Measurements from ENCODE around the gene KRTAP27-1.

Gene KRTAP27-1, protein sequence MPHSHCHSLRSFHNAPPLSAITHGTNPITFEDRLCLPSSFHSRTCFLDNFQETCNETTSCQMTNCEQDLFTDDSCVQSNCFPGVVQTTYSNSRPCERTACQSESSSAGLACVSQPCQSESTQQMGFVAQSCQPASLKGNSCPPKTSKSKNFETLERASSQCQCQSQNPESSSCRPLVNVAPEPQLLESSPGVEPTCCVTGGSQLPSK

DNA sequence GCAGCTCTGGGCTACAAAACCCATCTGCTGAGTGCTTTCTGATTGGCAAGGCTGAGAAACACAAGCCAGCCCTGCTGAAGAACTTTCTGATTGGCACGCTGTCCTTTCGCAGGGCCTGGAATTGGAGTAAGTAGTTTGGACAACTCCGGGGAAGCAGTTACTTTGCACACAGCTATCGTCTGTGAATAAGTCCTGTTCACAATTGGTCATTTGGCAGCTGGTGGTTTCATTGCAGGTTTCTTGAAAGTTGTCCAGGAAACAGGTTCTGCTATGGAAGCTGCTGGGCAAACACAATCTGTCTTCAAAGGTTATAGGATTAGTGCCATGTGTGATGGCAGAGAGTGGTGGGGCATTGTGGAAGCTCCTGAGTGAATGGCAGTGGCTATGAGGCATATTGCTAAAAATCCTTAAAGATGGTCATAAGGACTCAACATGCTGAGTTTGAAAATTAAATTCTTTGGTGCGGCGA is at the start of gene KRTAP27-1:
TSS of gene KRTAP27-1 (minus strand) at position 419 of the 469 bp plus-strand sequence. CDS start at position 393, 26 bp downstream.
- no peak for DNase-seq (ENCODE audit: low read depth)

DNA sequence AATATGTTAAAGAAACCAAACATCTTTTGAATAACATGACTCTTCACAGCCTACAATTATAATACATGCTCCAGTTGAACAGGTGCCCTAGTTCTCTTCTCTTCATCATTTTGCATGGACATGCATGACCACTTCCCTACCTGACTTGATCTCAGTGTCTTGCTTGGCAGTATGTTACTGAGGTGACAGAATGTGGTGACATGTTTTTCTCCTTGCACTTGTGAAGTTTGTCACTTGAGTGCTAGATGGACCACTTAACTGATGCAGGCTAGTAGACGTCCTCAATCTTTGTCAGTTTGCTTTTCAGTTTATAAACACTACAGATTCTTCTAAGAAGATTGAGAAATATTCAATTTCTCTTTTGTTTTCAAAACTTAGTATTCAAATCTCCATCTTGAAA is 44.7 kb upstream of the KRTAP27-1 start:
- no peak for DNase-seq (ENCODE audit: low read depth)

DNA sequence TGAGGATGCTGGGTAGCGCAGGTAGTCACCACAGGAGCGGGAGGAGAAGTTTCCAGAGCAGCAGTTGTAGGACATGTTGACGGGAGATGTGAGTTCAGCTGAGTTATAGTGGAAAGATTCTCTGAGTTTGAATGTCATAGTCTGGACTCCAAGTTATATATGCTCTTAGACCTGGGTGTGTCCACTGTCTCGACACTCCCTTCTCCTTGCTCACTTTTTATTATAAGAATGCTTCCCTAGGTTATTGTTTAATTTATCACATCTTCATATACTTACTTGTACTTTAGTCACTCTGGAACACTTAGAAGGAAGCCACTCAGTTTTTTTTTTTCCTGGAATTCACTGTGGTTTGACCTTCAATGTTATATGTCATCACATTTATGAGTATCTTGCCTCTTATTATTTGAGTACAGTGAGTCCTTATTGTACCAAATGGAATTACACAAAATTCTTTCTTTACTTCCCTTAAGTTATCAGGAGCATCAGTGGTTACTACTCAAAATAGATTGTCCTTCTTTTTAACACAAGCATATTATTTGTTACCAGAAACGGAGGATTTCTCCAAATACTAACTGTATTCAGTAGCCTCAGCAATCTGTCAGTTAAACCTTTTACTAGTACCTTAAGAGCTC is 34.8 kb upstream of the KRTAP27-1 start, which contains the start of gene KRTAP13-2:
TSS of gene KRTAP13-2 (minus strand) at position 133 of the 632 bp plus-strand sequence. CDS start at position 75, 58 bp downstream.
- no peak for DNase-seq (ENCODE audit: low read depth)

DNA sequence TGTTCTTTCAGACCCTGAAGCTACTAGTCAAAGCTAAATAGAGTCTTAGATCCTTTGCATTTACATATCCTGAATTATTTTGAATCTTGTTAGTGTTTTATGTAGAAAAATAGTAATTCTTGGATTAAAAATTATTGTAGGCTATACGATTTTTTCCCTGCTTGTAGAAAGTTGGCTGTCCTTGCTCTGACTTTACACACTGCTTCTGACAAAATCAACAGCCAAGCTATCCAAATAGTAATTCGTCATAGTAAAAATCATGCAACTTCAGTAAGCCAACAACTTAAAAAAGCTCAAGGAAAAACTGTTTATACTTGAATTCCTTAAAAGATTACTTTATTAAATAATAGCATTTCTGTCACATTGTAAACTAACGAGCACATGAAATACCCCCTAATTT is 18.4 kb upstream of the KRTAP27-1 start:
- DNase-seq (ENCODE audit: low read depth), result no peak

DNA sequence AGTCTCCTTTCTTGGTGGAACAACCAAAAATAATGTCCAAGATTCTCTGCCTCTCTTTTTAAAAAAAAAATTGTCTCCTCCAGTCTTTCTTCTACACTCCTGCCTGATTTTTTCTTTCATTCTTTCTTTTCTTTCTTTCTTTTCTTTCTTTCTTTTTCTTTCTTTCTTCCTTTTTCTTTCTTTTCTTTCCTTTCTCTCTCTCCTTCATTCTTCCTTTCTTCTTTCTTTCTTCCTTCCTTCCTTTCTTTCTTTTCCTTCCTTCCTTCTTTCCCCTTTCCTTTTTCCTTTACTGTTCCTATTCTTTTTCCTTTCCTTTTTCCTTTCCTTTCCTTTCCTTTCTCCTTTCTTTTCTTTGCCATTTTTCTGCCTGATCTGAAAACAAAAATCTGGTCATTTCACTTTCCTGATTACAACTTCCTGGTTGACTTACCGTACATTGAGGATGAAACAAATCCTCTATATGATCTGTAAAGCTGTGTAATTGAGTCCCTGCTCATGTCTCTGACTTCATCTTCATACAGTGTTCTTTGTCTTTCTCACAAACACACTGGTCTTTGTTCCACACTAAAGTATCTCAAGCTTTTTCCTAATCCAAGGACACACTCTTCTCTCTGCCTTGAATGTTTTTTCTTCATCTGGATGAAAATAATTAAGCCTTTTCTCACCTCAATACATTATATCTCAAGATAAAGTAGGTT is 17.0 kb upstream of the KRTAP27-1 start:
- no peak for DNase-seq (ENCODE audit: low read depth)

DNA sequence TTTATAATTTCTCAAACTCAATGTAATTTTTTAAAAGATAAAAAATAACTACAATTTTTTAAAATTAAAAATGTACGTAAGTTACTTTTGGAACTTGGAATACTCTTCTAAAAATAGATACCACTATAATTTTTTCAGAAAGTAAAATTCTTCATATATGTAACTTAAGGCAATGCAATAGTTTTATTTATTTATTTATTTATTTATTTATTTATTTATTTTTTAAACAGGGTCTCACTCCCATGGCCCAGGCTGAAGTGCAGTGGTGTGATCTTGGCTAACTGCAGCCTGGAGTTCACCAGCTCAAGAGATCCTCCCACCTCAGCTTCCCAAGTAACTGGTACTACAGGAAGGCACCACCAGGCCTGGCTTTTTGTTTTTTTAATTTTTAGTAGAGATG is 14.0 kb upstream of the KRTAP27-1 start:
- no peak for DNase-seq (ENCODE audit: low read depth)

DNA sequence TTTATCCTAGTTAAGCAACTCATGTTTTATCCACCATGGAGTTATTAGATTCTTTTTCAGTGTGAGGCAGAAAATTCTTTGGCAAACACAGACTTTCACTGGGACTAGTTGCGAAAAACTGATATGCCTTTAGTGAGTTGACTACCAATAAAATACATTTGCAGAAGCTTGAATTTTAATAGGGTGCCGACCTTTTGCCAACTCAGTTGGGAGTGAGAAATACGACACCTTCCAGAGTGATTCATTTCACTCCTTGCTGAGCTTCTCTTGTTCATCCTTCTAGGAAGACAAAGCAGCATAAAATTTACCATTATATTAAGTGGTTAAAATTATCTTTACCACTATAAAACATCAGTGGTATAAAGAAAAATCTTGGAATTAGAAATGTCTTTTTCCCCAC is 12.1 kb upstream of the KRTAP27-1 start:
- DNase-seq (ENCODE audit: low read depth), result no peak

DNA sequence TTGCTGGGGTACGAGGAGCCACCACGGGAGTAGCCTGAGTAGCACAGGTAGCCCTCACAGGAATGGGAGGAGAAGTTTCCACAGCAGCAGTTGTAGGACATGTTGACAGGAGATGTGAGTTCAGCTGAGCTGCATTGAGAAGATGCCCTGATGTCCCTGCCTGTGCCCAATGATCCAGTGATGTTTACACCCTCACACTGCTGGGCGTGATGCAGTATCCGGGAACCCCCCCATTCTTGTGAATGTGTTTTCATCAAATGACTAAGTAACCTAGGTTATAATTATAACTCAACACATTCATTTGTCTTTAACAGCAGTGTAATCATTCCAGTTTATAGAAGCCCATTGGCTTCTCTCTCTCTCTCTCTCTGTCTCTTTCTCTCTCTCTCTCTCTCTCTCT is 11.0 kb upstream of the KRTAP27-1 start, which contains the start of gene KRTAP23-1:
TSS of gene KRTAP23-1 (minus strand) at position 101 of the 400 bp plus-strand sequence. CDS start at position 101, 0 bp downstream.
- no peak for DNase-seq (ENCODE audit: low read depth)

DNA sequence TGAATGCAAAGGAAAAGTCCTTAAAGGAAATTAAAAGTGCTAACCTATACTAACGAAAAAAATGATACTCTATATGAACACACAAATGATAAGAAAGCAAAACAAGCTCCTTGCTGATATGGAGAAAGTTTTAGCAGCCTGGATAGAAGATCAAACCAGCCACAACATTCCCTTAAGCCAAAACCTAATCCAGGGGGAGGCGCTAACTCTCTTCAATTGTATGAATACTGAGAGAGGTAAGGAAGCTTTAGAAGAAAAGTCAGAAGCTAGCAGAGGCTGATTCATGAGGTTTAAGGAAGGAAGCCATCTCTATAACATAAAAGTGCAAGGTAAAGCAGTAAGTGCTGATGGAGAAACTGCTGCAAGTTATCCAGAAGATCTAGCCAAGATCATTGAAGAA is 7.5 kb upstream of the KRTAP27-1 start:
- DNase-seq (ENCODE audit: low read depth), result no peak

DNA sequence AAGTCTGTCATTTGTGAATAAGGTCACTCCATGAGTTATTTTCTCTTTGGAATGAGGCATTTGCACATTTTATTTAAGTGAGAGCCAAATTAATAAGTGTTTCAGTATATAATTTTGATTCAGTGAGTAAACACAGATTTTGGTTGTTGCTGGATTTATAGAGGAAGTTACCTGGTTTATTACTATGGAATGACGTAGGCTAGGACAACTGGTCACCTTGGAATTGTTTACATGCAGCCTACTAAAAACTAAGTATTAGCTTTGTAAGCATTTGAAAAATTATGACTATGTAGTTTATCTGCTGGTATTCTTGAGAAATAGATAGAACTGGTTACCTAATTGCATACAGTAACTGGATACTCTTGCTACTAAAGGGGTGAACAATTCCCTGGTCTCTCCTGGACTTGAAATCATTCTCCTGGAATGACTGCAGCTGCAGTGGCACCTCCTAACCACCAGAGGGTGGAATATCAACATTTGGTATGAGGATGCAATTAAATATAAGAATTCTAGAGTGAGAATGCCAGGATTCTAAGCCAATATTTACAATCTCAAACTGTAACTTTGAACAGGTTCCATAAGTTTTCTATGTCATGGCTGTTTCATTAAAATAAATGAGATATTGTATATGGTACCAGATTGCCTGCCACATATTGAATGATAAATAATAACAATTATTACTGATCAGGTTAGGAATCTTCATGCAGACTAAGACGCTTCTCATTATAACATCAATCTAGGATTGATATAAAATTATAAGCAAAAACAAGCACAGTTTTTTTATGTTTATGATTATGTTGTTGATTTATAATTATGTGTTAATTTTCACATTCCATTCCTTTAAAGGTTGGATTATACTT is 3.5 kb upstream of the KRTAP27-1 start:
- DNase-seq (ENCODE audit: low read depth), result no peak

DNA sequence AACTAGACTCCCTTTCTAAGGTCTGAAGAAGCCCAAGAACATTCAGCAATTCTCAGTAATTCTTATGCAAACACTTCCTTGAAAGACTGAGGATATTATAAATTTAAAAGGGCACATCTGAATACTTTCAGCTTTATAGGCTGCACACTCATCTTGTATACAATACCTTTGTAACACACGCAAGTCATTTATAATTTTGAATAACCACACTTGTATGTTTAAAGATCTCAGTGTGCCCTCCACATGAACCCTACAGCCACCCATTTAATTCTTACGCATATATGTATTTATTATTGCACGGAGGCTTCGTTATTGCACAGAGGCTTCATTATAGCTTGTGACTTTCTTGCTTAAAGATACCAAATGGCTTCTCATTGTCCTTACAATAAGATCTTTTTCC is 1.2 kb upstream of the KRTAP27-1 start:
- no peak for DNase-seq (ENCODE audit: low read depth)

DNA sequence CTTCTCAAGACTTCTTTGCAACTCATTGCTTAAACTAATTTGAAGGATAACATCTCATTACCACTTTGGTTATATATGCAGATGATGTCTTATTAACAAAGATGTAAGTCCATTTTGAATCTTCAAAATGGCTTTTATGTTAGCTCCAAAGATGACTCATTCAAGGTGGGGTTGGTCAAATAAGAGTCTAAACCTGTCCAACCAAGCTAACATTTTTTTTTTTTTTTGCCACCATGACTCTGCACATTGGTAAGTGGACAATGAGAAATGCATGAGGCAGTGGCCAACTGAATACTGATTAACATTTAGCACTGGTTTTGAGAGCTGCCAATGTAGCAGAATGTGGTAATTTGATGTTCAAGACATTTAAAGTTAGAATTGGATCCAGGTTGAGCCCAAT is 278 bp upstream of the KRTAP27-1 start:
- DNase-seq (ENCODE audit: low read depth), result no peak

DNA sequence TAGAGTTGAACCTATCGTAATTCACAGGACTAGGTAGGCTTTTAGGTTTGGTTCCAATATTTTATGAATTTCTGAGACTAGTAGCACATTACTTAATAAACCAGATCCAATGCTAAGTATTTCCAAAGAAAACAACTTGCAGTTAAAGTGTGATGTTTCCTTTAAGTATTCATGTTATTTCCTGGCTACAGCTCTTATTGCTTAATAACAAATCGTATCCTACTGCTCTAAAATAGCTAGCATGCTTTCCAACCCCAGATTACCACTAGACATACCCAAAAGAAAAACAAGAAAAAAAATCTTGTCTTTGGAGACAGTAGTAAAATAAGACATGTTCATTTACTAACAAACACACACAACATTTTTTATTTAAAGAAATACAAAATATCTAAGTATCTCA is 898 bp downstream of the KRTAP27-1 start:
- DNase-seq (ENCODE audit: low read depth), result no peak

DNA sequence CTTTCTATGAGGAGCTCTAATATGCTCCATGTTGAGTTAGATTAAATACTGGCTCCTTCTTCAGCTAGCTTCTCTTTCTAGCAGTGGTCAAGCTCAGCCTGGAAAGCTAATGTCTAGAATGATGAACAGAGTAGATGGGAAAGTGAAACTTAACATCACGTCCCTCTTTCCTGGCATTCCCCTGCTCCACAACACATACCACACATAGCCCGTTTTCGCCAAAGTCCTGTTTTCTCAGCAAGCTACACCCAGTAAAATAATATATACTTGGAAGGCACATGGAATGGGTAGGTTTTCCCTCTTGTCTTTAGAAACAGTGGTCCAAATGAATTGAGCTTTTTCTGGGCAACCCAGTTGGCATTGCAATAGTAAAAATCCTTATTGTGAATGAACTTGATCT is 3.8 kb downstream of the KRTAP27-1 start:
- DNase-seq (ENCODE audit: low read depth), result no peak

DNA sequence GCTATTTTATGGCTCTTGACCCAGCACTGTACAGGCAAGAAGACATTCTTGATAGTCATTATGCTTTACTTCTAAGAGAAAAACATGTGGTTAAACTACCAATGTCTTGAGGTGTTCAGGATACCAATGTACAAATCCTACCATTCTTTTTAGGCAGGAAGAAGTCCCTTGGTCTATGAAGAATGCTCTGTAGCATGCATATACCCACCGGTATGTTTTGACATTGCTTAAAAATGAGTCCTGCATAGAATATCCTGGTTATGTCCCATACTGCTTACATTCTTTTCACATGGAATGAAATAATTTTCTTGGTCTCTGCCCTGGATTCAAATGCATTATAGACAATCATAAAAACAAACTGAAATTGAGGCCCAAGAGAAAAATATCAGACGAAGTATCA is 4.8 kb downstream of the KRTAP27-1 start:
- DNase-seq (ENCODE audit: low read depth), result no peak

DNA sequence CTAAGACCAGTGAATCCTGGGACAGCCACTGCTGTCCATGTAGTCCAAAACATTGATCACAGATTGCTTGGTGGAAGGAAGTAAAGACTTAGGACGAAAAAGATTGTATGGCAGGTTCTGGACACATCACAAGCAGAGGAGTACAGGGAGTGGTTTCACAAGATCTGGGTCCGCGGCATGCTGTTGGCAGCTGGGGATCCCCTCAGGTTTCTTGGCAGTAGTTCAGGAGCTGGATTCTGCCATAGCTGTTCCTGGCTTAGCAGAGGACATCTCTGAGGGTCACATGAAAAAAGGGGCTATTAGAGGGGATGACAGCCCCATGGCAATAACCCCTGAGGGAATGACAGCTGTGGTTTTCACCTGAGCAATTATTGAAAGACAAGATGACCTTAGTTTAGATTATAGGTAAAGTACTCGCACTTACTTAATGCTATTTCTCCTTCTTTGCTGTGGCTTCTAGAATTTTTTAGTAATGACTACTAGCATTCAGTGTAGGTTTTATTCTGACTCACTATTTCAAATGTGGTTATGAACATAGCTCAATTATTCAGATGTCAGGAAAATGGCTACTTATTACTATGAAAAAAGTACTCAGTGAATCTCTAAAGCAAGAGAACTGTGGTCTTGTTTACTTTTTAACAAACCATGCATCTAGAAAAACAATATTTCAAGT is 8.2 kb downstream of the KRTAP27-1 start:
- no peak for DNase-seq (ENCODE audit: low read depth)

DNA sequence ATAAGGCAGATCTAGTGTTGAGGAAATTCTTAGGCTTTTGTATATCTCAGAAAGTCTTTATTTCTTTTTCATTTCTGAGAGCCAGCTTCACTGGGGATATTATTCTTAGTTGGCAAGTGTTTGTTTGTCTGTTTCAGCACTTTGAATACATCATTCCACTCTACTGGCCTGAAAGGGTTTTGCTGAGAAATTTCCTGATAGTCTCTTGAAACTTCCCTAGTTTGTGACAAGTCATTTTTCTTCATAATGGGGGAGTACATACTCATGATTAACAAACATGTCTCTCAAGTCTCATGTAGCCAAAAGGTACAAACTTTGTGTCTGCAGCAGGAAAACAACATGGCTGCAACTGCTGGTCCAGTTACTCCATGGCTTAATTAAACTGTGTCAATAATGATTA is 11.1 kb downstream of the KRTAP27-1 start:
- DNase-seq (ENCODE audit: low read depth), result no peak

DNA sequence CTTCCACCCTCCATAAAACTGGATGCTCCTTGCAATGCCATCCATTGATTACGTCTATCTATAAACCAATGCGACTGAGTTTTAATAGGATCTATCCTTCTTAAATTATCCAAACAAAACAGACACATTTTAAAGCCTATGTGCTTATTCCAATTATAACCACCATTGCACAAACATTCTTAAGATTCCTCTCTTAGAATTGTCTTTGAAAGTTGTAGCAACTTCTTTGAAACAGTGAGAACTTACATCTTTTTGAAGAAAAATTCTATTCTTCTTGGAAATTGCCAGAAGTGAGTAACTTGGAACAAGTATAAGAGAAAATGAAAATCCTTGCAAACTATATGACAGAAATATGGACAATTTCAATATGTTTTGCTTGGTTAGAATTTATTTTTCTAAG is 17.3 kb downstream of the KRTAP27-1 start, which contains the start of gene KRTAP26-1:
TSS of gene KRTAP26-1 (minus strand) at position 101 of the 400 bp plus-strand sequence. CDS start 280 bp downstream, outside the sequence.
- no peak for DNase-seq (ENCODE audit: low read depth)

DNA sequence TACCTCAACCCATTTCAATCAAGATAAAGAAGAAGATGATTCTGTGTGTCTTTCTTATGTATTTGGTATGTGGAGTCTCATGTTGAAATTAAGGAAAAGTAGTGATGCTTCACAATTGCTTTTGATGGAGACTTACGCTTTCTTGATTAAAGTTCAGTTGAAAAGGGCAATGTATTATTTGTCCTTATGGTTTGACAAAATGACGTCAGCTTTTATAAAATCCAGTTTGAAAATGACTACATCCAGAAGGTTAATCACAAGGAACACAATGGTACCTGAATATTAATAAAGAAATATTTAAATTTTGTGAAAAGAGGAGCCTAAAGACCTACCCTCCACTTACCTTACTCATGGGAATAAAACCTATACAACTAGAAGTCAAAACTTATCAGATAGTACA is 21.8 kb downstream of the KRTAP27-1 start:
- DNase-seq (ENCODE audit: low read depth), result no peak

DNA sequence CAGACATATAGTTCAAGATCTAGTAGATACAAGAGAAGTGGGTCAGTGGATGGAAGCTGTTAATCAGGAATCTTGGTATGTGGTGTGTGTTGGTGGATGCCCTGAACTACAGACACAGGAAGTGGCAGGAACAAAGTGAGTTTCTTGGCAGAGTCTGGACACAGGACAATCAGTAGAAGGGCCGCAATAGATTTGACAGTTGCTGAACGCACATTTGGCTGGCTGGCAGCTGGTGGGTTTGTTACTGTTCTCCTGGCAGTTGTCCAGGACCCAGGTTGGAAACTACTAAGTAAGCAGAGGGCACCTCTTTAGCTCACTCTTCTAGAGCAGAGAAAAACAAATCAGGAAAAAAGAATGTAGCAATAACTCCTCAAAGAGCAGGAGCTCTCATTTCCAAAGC is 30.6 kb downstream of the KRTAP27-1 start:
- DNase-seq (ENCODE audit: low read depth), result no peak

DNA sequence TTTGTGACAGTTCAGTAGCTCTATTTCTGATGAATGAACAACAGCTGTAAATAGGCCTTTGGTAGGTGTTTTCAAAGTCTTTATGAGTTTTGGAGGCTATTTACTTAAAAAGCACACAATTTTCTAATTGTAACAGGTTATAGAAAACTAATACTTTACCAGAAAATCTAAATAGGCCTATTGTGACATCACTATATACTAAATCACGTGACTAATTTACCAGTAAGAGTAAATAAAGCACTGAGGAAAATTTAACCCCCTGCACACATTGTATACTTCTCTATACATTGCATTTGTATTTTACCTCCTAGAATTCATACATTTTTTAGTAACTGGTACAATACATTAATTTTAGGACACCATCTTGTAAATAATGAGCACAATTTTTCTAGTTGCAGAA is 32.4 kb downstream of the KRTAP27-1 start:
- DNase-seq (ENCODE audit: low read depth), result no peak
